ENCODE data around the gene CCDC88A.
"Not testable (repeated sequence)": the region's sequence is repeated elsewhere in the genome, so short reads cannot be mapped to it uniquely, and the experiment has no call there.

The CCDC88A gene, protein sequence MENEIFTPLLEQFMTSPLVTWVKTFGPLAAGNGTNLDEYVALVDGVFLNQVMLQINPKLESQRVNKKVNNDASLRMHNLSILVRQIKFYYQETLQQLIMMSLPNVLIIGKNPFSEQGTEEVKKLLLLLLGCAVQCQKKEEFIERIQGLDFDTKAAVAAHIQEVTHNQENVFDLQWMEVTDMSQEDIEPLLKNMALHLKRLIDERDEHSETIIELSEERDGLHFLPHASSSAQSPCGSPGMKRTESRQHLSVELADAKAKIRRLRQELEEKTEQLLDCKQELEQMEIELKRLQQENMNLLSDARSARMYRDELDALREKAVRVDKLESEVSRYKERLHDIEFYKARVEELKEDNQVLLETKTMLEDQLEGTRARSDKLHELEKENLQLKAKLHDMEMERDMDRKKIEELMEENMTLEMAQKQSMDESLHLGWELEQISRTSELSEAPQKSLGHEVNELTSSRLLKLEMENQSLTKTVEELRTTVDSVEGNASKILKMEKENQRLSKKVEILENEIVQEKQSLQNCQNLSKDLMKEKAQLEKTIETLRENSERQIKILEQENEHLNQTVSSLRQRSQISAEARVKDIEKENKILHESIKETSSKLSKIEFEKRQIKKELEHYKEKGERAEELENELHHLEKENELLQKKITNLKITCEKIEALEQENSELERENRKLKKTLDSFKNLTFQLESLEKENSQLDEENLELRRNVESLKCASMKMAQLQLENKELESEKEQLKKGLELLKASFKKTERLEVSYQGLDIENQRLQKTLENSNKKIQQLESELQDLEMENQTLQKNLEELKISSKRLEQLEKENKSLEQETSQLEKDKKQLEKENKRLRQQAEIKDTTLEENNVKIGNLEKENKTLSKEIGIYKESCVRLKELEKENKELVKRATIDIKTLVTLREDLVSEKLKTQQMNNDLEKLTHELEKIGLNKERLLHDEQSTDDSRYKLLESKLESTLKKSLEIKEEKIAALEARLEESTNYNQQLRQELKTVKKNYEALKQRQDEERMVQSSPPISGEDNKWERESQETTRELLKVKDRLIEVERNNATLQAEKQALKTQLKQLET (N-terminal part only)

DNA sequence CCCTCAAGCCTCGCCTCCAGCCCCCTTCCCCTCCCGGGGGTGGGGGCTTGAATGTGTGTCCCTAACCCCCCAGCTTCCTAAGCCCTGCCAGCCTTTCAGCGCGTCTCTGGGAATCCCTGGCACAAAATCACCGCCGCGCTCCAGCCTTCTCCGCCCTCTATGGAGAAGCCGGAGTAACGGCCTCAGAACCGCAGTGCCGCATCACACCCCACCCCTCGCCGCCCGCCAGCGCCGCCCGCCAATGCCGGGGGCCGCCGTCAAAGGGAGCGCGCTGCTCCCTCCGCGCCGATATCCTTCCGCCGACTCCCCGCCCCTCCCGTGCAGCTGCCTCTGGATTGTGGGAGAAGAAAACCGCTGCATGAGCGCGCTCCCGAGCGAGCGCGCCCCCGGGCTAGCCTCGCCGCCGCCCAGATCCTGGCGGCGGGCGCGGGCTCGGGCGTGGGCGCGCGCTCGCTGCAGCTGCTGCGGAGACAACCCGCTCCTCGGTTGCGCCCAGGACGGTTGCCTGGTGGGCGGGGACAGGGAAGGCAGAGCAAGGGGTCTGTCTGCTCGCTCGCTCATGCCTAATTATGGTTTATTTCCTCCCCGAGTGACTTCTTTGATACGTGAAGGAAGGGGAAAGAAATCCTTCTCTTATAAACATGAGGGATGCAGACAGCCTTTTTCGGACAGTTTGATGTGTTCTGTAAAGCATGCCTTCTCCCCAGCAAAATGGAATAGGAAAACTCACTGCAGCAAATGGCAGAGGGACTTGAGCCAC lies at the start of gene CCDC88A:
CCDC88A (minus strand) TSS at position 178 of the 760 bp plus-strand sequence. CDS start 777 bp downstream, outside the sequence.
- DNase-seq (ENCODE audit: low read depth in 2 of 2) = peak; percentile 96 to 97

DNA sequence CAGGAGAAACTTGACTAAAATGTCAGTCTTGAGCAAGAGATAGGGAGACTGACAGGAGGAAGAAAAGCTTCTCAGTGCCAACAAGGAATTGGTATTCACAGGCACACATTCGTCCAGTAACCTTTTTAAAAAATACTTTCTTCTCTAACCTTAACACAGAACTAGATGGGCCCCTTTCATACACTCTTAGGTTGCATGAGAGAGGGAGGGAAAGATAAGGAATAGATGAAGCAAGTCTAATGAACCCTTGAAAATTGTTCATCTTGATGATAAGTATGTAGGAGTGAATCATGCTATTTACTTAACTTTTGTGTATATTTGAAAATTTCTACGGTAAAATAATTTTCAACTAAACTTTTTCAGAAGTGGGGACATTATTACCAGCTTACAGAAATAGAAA lies 42.0 kb upstream of the CCDC88A start:
- DNase-seq (ENCODE audit: low read depth in 2 of 2) = no peak

DNA sequence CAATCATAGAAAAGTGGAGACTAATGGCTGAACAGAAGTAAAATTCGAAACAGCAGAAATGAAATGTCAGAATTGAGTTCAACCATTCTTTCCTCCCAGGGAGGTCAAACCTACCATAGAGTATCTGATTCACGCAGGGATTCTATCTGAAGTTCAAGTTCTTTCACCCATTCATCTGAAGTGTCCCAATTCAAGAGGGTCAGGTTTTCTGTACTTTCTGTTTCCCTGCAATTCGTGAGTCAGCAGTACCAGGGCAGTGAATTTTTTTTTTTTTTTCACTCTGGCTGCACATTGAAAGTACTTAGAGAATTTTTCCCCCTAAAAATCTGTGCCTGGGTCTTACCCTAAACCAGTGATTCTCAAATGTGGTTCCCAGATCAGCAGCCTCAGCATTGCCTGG lies 40.9 kb upstream of the CCDC88A start:
- DNase-seq (ENCODE audit: low read depth in 2 of 2) = no peak

DNA sequence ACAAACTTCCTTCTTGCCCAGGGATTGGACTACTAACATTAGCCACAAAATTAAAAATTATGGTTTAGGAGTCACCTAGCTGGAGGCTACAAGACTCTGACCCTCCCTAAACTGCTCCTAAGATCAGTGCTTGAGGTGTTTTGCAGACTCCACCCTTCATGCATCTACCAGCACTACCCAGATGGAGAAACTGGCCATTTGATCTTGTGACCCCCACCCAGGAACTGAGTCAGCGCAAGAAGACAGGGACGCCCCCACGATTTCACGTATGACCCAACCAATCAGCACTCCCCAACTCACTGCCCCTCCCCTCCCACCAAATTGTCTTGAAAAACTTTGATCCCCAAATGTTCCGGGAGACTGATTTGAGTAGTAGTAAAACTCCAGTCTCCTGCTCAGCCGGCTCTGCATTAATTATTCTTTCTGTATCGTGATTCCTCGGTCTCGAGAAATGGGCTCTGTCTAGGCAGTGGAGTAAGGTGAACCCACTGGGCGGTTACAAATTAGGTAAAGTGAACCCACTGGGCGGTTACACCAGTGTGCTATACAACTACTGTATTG lies 40.1 kb upstream of the CCDC88A start:
- no peak for DNase-seq (ENCODE audit: low read depth in 2 of 2)

DNA sequence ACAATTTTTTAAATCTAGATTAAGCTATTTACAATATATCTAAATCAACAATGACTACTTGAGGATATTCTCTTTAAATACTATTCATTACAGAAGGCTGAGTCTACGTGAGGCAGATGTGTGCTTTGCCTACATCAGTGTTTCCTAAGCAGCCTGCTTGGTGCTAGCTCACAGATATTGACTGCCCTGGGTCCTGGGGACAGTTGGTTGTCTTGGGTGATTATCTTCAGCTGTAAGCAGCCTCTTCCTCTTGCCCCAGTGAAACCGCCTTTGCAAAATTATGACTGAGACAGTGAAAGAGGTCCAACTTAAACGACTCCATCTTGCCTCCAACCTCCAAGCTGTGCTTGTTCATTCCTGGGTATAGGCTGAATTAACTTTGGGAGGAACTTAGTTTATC lies 39.6 kb upstream of the CCDC88A start:
- DNase-seq (ENCODE audit: low read depth in 2 of 2) = no peak

DNA sequence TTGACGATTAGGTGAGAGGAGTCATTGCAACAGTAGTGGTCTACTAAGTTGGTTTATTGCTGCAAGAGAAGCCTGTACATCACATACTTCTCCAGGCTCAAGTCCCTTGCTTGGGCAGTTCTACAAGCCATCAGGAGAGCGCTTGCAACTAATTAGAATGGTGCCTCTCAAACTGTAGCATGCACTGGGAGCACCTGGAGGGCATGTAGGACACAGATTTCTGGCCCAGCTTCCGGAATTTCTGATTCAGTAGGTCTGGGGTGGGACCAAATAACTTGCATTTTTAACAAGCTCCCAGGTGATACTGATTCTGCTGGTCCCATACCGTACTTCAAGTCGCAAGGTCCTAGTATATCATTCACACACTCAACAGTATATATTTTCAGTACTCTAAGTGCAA lies 34.5 kb upstream of the CCDC88A start:
- no peak for DNase-seq (ENCODE audit: low read depth in 2 of 2)

DNA sequence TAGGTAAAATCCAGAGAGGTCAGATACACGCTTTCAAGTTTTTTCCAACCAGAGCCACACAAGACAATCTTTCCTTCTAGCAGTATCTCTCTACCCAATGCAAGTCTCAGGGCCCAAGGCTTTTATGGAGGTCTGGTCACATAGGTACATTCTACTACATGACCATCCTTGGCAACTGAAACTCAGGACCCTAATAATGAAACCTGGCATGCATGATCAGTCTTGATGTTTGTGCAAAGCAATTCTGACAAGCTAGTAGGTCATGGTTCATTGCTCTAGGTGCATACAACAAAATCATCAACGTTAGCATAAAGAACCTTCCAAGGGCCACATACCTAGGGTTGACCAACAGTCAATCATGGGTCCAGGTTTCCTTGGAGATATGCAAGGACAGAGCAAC lies 33.2 kb upstream of the CCDC88A start:
- no peak for DNase-seq (ENCODE audit: low read depth in 2 of 2)

DNA sequence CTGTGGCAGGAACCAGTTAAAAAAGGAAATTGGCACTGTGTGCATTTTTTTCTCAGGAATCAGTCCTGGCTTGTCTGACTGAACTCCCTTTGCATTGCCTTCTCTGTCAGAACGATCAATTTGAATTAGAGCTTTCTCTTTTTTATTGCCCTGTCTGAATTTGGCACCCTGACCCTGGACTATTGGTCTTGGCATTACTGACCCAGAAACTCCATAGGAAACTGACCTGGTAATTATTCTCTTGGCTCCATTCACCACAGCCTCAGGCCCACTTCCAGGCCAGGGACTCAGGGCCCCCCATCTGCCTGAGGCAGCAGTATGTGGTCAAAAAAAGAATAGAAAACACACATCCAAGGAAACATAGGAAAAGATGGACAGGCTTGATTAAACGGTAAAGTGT lies 32.0 kb upstream of the CCDC88A start:
- DNase-seq (ENCODE audit: low read depth in 2 of 2) = no peak

DNA sequence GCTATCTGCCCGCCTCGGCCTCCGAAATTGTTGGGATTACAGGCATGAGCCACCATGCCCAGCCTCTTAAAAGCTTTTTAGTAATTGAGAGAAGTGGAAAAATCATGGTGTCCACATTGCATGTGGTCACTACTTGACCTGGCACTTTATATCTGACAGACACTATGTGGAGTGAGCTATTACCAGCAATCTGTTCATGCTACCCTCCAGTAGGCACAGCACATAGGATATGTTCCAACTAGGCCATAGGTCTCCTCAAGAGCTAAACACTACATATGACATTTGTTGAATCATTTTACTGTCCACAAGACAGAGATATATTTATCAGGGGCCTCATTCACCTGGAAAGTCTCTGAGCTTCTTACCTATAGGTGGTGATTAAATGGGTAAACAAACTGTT lies 30.4 kb upstream of the CCDC88A start:
- not testable (repeated sequence) for DNase-seq (ENCODE audit: low read depth in 2 of 2)

DNA sequence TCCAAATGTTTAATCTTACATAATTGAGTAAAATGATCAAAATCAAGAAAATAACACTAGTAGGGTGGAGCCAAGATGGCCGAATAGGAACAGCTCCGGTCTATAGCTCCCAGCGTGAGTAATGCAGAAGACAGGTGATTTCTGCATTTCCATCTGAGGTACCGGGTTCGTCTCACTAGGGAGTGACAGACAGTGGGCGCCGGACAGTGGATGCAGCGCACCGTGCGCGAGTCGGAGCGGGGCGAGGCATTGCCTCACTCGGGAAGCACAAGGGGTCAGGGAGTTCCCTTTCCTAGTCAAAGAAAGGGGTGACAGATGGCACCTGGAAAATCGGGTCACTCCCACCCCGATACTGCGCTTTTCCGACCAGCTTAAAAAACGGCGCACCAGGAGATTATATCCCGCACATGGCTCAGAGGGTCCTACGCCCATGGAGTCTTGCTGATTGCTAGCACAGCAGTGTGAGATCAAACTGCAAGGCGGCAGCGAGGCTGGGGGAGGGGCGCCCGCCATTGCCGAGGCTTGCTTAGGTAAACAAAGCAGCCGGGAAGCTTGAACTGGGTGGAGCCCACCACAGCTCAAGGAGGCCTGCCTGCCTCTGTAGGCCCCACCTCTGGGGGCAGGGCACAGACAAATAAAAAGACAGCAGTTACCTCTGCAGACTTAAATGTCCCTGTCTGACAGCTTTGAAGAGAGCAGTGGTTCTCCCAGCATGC lies 22.5 kb upstream of the CCDC88A start:
- not testable (repeated sequence) for DNase-seq (ENCODE audit: low read depth in 2 of 2)

DNA sequence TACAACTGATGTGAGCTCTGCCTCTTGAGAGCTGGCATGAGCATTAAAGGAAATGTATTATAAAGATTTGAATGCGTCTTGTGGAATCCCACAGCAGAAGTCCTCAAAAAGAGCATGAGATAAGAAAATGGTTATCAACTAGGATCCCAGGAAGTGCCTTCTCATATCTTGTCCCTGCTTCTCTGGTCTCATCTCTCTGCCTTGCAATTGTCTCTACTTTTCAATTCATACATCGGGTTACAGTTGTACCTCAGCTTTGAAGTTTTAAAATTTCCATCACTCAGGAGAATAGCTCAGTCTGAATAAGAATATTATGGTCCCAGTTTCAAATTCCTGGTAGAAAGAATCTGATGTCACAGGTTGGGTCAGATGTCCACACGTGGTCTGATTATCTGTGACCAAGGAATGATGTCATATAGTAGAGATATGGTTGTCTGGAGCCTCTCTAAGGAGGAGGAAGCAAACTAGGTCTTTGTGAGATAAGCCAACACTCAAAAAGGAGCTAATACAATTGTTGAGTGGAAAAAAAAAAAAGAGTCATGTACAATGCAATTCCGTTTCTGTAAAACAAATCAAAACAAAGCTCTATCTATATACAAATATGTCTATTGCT lies 21.7 kb upstream of the CCDC88A start:
- no peak for DNase-seq (ENCODE audit: low read depth in 2 of 2)

DNA sequence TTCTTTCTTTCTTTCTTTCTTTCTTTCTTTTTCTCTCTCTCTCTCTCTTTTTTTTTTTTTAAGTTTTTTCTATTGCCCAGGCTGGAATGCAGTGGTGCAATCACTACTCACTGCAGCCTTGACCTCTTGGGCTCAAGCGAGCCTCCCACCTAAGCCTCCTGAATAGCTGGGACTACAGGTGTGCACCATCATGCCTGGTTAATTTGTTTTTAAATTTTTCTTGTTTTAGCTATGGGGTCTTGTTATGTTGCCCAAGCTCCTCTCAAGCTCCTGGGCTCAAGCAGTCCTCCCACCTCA lies 19.4 kb upstream of the CCDC88A start:
- no peak for DNase-seq (ENCODE audit: low read depth in 2 of 2)

DNA sequence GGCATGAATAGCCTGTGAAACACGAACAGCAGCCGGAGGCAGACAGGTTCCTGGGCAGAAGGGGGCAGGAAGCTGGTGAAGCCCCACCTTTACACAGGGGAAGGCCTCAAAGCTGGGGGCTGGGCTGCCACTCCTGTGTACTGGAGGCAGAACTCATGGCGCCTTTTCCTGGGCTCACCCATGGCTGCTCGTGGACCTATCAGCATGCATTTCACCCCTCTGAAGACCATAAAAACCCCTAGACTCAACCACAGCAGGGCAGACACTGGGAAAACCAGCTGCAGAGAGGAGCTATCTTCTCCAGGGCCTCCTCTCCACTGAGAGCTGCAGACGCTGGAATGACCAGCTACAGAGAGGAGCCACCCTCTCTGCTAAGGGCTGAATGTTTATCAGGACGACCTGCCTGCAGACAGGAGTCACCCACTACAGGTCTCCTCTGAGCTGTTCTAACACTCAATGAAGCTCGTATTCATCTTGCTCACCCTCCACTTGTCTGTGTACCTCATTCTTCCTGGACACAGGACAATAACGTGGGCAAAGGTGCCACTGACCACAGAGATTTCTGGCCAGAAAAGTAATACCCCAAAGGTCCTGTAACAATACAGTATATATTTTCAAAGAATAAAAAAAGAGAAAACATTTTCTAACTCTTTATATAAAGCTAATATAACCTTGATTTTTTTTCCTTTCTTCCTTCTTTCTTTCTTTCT lies 18.9 kb upstream of the CCDC88A start:
- no peak for DNase-seq (ENCODE audit: low read depth in 2 of 2)

DNA sequence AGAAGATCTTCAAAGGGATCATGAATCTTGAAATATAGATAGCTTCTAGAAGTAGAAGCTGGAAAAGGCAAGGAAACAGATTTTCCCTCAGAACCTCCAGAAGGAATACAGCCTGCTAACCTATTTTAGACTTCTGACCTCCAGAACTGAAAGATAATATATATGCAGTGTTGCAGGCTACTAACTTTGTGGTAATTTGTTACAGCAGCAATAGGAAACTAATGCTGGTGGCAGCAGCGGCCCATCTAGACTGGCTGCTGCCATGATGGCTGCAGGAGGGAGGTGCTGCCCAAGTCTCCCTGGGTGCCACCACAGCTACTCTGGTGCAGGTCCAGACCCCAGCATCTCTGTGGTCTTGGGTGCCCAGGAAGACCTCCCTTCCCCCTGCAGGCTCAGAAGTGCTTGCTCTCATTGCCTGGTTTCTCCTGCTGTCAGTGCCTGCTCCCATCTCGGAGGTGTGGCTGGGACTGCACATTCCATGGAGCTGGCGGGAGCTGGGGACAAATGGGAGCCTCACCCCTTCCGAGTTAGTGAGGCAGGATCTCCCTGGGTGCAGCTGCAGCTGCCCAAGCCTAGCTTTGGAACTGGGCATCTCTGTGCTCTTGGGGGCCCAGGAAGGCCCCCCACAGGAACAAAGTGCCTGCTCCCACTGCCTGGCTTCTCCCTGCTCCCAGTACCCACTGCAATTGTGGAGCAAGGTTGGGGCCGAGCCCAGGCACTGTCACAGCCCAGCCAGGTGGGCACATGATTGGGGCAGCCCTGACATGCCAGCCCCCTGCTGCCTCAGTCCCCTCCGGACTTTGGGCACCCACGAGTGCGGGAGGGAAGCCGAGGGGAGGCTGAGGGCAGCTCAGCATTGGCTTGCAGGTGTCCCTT lies 18.1 kb upstream of the CCDC88A start:
- DNase-seq (ENCODE audit: low read depth in 2 of 2) = no peak

DNA sequence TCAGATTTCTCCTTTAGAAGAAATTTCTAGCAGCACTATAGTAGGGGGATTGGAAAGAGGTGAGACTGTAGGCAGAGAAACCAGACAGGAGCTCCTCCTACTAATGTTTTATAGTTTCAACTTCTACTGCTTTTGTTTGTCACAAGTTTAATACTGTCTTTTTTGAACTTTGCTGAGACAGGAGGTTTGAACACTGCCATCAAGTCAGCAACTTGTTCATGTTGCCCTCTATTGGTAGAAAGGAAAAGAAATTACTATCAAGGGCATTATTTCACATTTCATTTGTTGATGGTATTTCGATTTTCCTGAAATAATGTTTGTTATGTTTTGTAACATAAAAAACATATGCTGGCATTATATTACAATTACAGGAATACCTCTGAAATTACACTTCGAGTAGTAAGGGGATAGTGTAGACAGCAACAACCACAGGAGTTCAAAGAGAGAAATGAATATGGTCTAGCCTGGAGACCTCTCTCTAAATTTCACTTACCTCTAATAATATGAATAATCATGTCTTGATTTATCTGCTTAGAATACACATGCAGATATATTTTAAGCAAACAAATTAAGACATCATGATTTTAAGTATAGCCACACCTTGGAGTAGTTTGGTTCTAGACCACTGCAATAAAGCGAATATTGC lies 12.4 kb upstream of the CCDC88A start:
- DNase-seq (ENCODE audit: low read depth in 2 of 2) = no peak

DNA sequence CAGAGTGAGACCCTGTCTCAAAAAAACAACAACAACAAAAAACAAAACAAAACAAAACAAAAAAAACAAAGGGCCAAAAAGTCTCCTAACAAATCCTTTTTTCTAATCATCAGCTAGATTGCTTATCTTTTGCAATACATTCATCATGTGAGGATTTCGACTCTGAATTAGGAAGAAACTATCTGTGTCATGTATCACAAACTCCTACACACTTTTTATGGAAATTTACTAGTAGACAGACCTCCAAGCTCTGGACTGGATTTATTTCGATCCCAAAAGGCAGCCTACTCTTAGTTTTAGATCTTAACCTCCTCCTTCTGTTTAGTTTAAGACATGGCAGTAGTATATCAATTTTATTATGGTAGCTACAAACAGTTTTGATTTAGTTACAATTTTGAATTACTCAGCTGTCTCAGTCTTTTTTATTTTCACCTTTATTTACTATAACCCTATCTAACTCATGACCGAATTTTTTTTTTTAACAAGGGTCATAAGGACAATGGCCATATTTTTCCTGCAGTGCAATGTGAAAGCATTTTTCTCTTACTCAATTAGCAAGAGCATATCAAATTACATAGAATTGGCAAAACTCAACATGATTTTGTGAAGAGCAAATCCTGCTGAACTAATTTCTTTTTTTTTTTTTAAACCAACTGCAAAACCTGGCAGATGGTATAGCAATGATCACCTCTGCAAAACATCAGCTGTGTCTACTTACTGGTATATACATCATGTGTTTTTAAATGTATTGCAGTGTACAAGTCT lies 10.7 kb upstream of the CCDC88A start:
- no peak for DNase-seq (ENCODE audit: low read depth in 2 of 2)

DNA sequence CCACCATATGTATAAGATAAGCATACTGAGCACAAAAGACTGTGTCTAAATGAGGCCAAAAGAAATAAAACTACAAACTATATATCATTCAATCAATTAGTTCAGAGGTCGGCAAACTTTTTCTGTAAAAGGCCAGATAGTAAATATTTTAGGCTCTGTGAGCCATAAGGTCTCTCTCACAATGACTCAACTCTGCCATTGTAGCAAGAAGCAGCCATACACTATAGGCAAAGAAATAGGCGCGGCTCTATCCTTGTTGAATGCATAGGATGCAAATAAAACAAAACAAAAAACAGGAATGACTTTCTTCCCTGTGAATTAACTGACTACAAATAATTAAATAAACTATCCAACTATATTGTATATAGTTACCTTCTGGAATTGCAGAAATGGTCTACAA lies 8.6 kb upstream of the CCDC88A start:
- DNase-seq (ENCODE audit: low read depth in 2 of 2) = no peak

DNA sequence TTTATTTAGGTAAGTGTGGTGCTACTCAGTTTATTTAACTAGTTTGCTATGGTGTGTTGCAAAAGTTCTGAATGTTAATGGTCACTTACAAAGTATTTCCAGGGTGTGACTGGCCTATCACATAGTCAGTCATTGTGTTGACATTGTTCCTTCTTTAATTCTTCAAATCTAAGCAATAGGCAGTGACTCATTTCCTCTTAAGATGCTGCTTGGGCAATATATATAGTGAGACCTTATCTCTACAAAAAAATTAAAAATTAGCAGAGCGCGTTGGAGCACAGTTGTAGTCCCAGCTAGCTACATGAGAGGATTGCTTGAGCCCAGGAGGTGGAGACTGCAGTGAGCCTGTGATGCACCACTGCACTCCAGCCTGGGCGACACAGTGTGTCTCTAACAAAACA lies 5.8 kb upstream of the CCDC88A start:
- peak; percentile 36 to 43 for DNase-seq (ENCODE audit: low read depth in 2 of 2)
